Keratinocyte (primary cell): ENCODE data around the gene C10orf90. TPM values are rescaled to one million over a fixed set of nuclear protein-coding genes. Genes with fewer than 3 reads are reported as not detected.

Experiments
- DNase-seq: peaks from one replicate; pipeline ENCODE4 v3.0.0-alpha.2; 2011; ENCODE audit warnings: low read depth, missing footprints, low spot score
- FAIRE-seq: peaks from 2 replicates; lab custom pipeline; 2011; peaks lifted over from hg19 to GRCh38; lab: Jason Lieb, UNC
- H2AFZ ChIP-seq: 2 replicates; pipeline ENCODE4 v1.6.0; 2012; ENCODE audit warnings: low read length, control low read depth, inconsistent platforms; ENCODE audit not compliant: control insufficient read depth
- H3K27ac ChIP-seq: 2 replicates; pipeline ENCODE4 v1.5.1; 2011; ENCODE audit warnings: low read length; ENCODE audit not compliant: control insufficient read depth, insufficient read depth
- H3K27me3 ChIP-seq: 3 replicates; pipeline ENCODE4 v1.6.0; 2011; ENCODE audit warnings: low read length; ENCODE audit not compliant: control insufficient read depth, insufficient read depth; ENCODE audit errors: extremely low read depth
- H3K36me3 ChIP-seq, 2 experiments: 2 replicates in 1 of 2; 3 replicates in 1 of 2; pipeline ENCODE4 v1.5.1; 2011; ENCODE audit warnings: low read length in 2 of 2, mild to moderate bottlenecking in 1 of 2; ENCODE audit not compliant: control insufficient read depth in 2 of 2, insufficient read depth in 2 of 2; ENCODE audit errors: extremely low read depth in 1 of 2
- H3K4me1 ChIP-seq: 3 replicates; pipeline ENCODE4 v1.5.1; 2011; ENCODE audit warnings: low read length; ENCODE audit not compliant: control insufficient read depth, insufficient read depth; ENCODE audit errors: extremely low read depth
- H3K4me2 ChIP-seq: 3 replicates; pipeline ENCODE4 v1.6.0; 2011; ENCODE audit warnings: low read depth, low read length; ENCODE audit not compliant: control insufficient read depth, insufficient read depth; ENCODE audit errors: extremely low read depth
- H3K4me3 ChIP-seq, 3 experiments: fragments of 200-600 bp in 1 of 3; sonication (generic) in 1 of 3; 2 replicates in 2 of 3; 3 replicates in 1 of 3; pipeline ENCODE4 v1.5.1; 2011 to 2016; ENCODE audit warnings: low read length in 3 of 3, mild to moderate bottlenecking in 3 of 3, control low read depth in 2 of 3, inconsistent platforms in 1 of 3, low read depth in 1 of 3, mixed read lengths in 1 of 3, mixed run types in 1 of 3, moderate library complexity in 1 of 3; ENCODE audit not compliant: control insufficient read depth in 2 of 3, insufficient read depth in 2 of 3; ENCODE audit errors: extremely low read depth in 1 of 3
- H3K79me2 ChIP-seq: 2 replicates; pipeline ENCODE4 v1.6.0; 2012; ENCODE audit warnings: low read length; ENCODE audit not compliant: control insufficient read depth, insufficient read depth
- H3K9ac ChIP-seq: 3 replicates; pipeline ENCODE4 v1.6.0; 2011; ENCODE audit warnings: low read length; ENCODE audit not compliant: control insufficient read depth, insufficient read depth; ENCODE audit errors: extremely low read depth
- H3K9me1 ChIP-seq: 3 replicates; pipeline ENCODE4 v1.6.0; 2011; ENCODE audit warnings: low read length; ENCODE audit not compliant: control insufficient read depth, insufficient read depth; ENCODE audit errors: extremely low read depth
- H3K9me3 ChIP-seq: 2 replicates; pipeline ENCODE4 v1.5.1; 2012; ENCODE audit warnings: low read depth, low read length; ENCODE audit not compliant: control insufficient read depth
- H4K20me1 ChIP-seq: 3 replicates; pipeline ENCODE4 v1.6.0; 2011; ENCODE audit warnings: low read length; ENCODE audit not compliant: control insufficient read depth, insufficient read depth; ENCODE audit errors: extremely low read depth
- CTCF ChIP-seq, 3 experiments: IDR thresholded peaks in 1 of 3; conservative IDR thresholded peaks in 1 of 3; optimal IDR thresholded peaks in 1 of 3; 2 replicates in 2 of 3; 3 replicates in 1 of 3; pipeline versions ENCODE3 to v1.5.1; 2011; ENCODE audit warnings: low read length in 3 of 3, mild to moderate bottlenecking in 3 of 3, moderate library complexity in 2 of 3, control low read depth in 1 of 3, inconsistent platforms in 1 of 3; ENCODE audit not compliant: insufficient read depth in 2 of 3; ENCODE audit errors: extremely low read depth in 1 of 3
- EZH2 ChIP-seq: IDR thresholded peaks from one replicate; pipeline ENCODE4 v1.6.1; 2012; ENCODE audit warnings: inconsistent platforms, mild to moderate bottlenecking, low read length, moderate library complexity
- dilution Hi-C: fragments of 300-500 bp; cut with MboI; formaldehyde crosslinking; loops from one replicate; pipeline ENCODE4 v1.7.0; 2020; ENCODE audit warnings: low sequenced_read_pairs; ENCODE audit not compliant: extremely low pct_ligation_motif_present
- polyA plus RNA-seq, 5 experiments: library from polyadenylated mRNA; depleted of rRNA in 3 of 5; stranded (reverse) in 3 of 5; stranded (forward) in 1 of 5; unstranded in 1 of 5; fragments of >200 nt; gene quantifications; 1 replicate in 1 of 5; 2 replicates in 3 of 5; 3 replicates in 1 of 5; pipeline versions ENCODE4 v1.2.1 to v1.2.3, GENCODE V29; 2011 to 2012; ENCODE audit warnings: missing spikeins in 2 of 5, low read depth in 1 of 5, low replicate concordance in 1 of 5

C10orf90 gene
- polyA plus RNA-seq, 1 donor (not counting 4 experiments of a cell fraction or from before 2014, with no cell fraction given), result not detected

GRCh38 chr10:126683466-126683865, 13.0 kb upstream of the C10orf90 start:
- H4K20me1 ChIP-seq, result no peaks in the 10 kb centered on the region
- FAIRE-seq (no peak), DNase-seq (no peak)
- H3K4me2 ChIP-seq, result no peak overlapping the region
- no peak overlapping the region for H3K27ac ChIP-seq
- no peaks in the 10 kb centered on the region for H3K4me1 ChIP-seq
- H3K4me3 ChIP-seq, result no peak overlapping the region
- H3K27me3 ChIP-seq, result no peaks in the 10 kb centered on the region
- no peaks in the 10 kb centered on the region for H3K9me3 ChIP-seq
- H2AFZ ChIP-seq, result no peak overlapping the region
- dilution Hi-C loops, result no loop called here
- no peaks in the 10 kb centered on the region for H3K79me2 ChIP-seq
- TF ChIP-seq EZH2 (no peak), CTCF (optimal IDR thresholded peaks at IDR 0.05 in 1 of 3, IDR thresholded peaks at IDR 0.05 in 1 of 3, conservative IDR thresholded peaks at IDR 0.05 in 1 of 3; ENCODE audit: extremely low read depth in 1 of 3, insufficient read depth in 2 of 3, low read length in 3 of 3) (no peak)
- H3K9me1 ChIP-seq, result no peaks in the 10 kb centered on the region
- H3K9ac ChIP-seq, result no peak overlapping the region
- no peaks in the 10 kb centered on the region for H3K36me3 ChIP-seq

GRCh38 chr10:126675656-126676438, 5.4 kb upstream of the C10orf90 start:
- Histone ChIP-seq H4K20me1 (no peaks in the 10 kb centered on the region), H3K9me1 (no peaks in the 10 kb centered on the region), H3K9me3 (no peaks in the 10 kb centered on the region), H3K4me1 (no peaks in the 10 kb centered on the region), H3K27me3 (no peaks in the 10 kb centered on the region), H3K9ac (no peak overlapping the region), H3K79me2 (no peaks in the 10 kb centered on the region), H2AFZ (no peak overlapping the region), H3K4me2 (no peak overlapping the region), H3K27ac (no peak overlapping the region), H3K4me3 (no peak overlapping the region), H3K36me3 (no peaks in the 10 kb centered on the region)
- FAIRE-seq, result no peak
- dilution Hi-C loops, result no loop called here
- TF ChIP-seq CTCF (optimal IDR thresholded peaks at IDR 0.05 in 1 of 3, IDR thresholded peaks at IDR 0.05 in 1 of 3, conservative IDR thresholded peaks at IDR 0.05 in 1 of 3; ENCODE audit: extremely low read depth in 1 of 3, insufficient read depth in 2 of 3, low read length in 3 of 3) (no peak), EZH2 (no peak)
- DNase-seq, result no peak
